Fibroblast of skin of back (primary cell): Measurements from ENCODE around the gene ICOS.
A peak's percentile ranks its signal among the peaks of the same experiment; 100 is the strongest.
"Not testable (repeated sequence)": the region's sequence is repeated elsewhere in the genome, so short reads cannot be mapped to it uniquely, and the experiment has no call there.

Experiments used
- DNase-seq: peaks from one replicate; pipeline ENCODE4 v3.0.0-alpha.2; 2013

The ICOS gene

GRCh38 chr2:203982276-203982675 lies 45.7 kb downstream of the ICOS start:
- DNase-seq: no peak

- DNase-seq: no peak
Measured at GRCh38 chr2:203983064-203983715, 46.6 kb downstream of the ICOS start.

GRCh38 chr2:203985978-203986377 lies 49.4 kb downstream of the ICOS start:
- not testable (repeated sequence) for DNase-seq

- no peak for DNase-seq
Measured at GRCh38 chr2:203987959-203988358, 51.4 kb downstream of the ICOS start.

- no peak for DNase-seq
Measured at GRCh38 chr2:203988500-203989260, 52.1 kb downstream of the ICOS start.

- DNase-seq: no peak
Measured at GRCh38 chr2:203989521-203989920, 53.0 kb downstream of the ICOS start.

GRCh38 chr2:203992509-203992908 lies 55.9 kb downstream of the ICOS start:
- DNase-seq: no peak

- no peak for DNase-seq
Measured at GRCh38 chr2:203993011-203993410, 56.4 kb downstream of the ICOS start.

- no peak for DNase-seq
Measured at GRCh38 chr2:203993560-203993959, 57.0 kb downstream of the ICOS start.

GRCh38 chr2:203994735-203995134 lies 58.2 kb downstream of the ICOS start:
- no peak for DNase-seq

GRCh38 chr2:203996692-203997091 lies 60.1 kb downstream of the ICOS start:
- no peak for DNase-seq

- no peak for DNase-seq
Measured at GRCh38 chr2:203997481-203997880, 60.9 kb downstream of the ICOS start.

- DNase-seq: peak; percentile 60
Measured at GRCh38 chr2:203997980-203998809, 61.6 kb downstream of the ICOS start.

- no peak for DNase-seq
Measured at GRCh38 chr2:203999835-204000234, 63.3 kb downstream of the ICOS start.

GRCh38 chr2:204000446-204000845 lies 63.9 kb downstream of the ICOS start:
- DNase-seq: no peak

- no peak for DNase-seq
Measured at GRCh38 chr2:204003276-204003990, 66.9 kb downstream of the ICOS start.

- no peak for DNase-seq
Measured at GRCh38 chr2:204004912-204005311, 68.3 kb downstream of the ICOS start.

- no peak for DNase-seq
Measured at GRCh38 chr2:204005940-204006721, 69.6 kb downstream of the ICOS start.

GRCh38 chr2:204008352-204008751 lies 71.8 kb downstream of the ICOS start:
- DNase-seq: no peak

- no peak for DNase-seq
Measured at GRCh38 chr2:204010628-204011560, 74.3 kb downstream of the ICOS start.
